Raji (cell line): ENCODE results near the gene ATP5F1C.

Experiments used
- POLR2A ChIP-seq: IDR thresholded peaks from 2 replicates; pipeline ENCODE4 v1.6.1; 2011; ENCODE audit warnings: low read depth, low read length, control low read depth; ENCODE audit not compliant: insufficient read depth

Gene ATP5F1C

GRCh38 chr10:7818295-7819120, 30.5 kb downstream of the ATP5F1C start, which contains the start of gene TAF3:
Gene TAF3 (plus strand): TSS chr10:7818505. CDS start chr10:7818710, 205 bp downstream.
- TF ChIP-seq POLR2A = peak; percentile 92

DNA sequence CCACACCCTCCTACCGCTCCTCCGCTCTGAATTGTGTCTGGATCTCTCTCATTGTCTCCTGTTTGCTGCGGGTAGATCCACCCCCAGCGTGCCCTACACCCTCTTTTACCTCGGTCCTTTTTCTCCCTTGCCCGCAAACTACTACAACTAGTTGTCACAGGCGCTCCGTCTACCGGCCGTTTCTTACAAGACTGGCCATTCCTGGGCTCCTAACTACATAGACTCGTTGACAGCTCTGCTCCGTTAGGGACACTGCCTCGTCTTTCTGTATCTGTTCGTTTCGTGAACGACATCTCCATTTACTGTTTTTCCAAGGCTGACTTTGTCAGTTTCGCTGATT, 31.1 kb downstream of the ATP5F1C start:
- TF ChIP-seq POLR2A = no peak

DNA sequence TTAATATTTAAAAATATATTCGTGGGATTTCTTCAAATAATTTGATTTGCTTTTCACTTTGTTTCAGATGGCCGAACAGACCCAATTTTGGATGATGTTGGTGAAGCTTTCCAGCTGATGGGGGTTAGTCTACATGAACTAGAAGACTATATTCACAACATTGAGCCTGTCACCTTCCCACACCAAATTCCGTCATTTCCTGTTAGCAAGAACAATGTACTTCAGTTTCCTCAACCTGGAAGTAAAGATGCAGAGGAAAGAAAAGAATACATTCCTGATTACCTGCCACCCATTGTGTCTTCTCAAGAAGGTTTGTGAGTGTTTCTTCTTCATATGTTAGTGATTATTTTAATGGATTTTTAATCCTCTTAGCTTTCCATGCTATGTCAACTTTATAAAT, 36.3 kb downstream of the ATP5F1C start:
- TF ChIP-seq POLR2A = no peak

GRCh38 chr10:7826971-7827370, 39.0 kb downstream of the ATP5F1C start:
- no peak for TF ChIP-seq POLR2A

- no peak for TF ChIP-seq POLR2A
These were observed 41.4 kb downstream of the ATP5F1C start for GRCh38 chr10:7829289-7829834.

DNA sequence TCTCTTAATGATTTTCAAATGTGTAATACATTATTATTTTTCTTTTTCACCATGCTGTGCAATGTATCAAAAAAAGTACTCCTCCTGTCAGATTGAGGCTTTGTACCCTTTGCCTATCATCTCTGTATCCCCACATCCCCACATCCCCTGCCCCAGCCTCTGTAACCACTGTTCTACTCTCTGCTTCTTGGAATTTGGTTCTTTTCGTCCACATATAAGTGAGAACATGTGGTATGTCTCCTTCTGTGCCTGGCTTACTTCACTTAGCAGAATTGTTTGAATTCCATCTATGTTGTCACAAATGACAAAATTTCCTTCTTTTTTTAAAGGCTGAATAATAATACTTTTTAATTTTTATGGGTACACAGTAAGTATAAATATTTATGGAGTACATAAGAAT, 44.1 kb downstream of the ATP5F1C start:
- TF ChIP-seq POLR2A = no peak

DNA sequence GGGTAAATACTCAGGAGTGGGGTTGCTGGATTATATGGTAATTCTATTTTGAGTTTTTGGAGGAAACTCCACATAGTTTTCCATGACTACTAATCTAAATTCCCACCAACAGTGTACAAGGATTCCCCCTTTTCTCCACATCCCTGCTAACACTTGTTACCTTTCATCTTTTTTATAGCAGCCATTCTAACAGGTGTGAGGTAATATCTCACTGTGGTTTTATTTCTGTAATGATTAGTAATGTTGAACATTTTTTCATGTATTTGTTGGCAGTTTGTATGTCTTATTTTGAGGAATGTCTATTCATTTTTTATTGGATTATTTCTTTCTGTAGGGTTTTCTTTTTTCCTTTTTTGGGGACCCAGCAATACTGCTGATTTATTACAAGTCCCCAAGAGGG, 45.2 kb downstream of the ATP5F1C start:
- no peak for TF ChIP-seq POLR2A

DNA sequence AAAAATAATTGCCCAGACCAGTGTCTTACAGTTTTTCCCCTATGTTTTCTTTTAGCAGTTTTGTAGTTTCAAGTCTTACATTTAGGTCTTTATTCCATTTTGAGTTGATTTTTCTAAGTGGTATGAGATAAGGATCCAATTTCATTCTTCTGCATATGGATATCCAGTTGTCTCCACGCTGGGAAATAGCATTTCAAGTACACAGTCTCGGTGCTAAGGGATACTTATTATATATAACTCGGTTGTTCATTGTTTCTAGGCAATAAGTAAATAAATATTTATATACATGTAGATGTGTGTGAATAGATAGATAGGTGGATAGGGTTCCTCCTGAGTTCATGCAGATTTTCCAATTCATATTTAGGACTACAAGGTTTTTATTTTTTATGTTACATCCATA, 46.3 kb downstream of the ATP5F1C start:
- TF ChIP-seq POLR2A = no peak

DNA sequence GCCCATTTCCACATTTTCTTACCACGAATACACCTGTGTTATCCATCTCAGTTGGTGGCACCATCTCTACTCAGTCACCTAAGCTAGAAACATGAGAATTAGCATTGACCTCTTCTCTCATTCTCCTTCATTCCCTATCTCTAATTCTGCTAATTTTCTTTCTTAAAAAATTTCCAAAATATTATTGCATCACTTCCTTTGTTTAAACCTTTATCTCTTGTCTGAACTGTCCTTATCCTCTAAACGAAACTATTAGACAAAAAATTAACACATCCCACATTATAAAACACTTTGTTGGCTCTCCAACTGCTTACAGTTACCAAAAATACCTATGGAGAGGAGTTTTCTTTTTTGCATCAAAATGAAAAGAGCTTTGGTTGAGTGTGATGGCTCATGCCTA, 48.6 kb downstream of the ATP5F1C start:
- no peak for TF ChIP-seq POLR2A

DNA sequence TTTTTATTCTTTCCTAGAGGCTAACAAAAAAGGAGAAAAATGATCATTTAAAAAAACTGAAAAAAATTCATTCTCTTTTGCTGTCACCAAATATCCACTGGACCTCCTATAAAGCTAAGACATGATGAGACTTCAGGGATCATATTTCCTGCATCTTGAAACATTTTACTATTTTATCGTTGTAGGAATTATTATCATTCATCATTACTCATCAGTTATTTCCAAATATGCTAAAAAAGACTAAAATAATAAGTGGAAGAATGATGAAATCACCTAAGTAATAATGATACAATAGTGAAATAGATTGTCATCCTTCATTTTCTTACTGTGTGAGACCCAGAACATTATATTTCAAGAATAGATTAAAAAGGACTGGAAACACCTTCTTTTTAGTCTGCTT, 58.6 kb downstream of the ATP5F1C start:
- TF ChIP-seq POLR2A = no peak

DNA sequence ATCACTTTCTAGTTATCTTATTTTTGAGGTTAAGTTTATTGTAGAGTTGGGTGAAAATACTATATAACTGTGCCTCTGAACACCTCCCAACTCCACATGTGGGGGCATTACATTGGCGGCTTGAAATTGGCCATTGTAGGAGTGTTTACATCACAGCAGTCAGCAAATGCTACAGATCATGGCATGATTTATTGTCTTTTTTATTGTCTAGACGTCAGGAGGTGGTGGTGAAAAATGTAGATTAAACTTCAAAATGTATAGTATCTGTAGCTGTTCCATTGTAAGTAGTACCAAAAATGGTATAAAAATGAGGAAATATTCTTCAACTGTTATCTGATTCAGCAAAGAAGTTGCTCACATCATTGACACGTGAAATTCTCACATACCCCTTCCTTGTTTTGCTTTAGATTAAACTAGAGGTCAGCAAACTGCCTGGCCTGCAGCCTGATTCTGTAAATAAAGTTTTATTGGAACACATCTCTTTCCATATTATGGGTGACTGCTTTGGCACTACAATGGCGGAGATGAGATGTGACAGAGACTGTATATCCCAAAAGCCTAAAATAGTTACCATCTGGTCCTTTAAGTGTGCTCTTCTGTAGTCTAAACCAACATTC, 65.4 kb downstream of the ATP5F1C start:
- no peak for TF ChIP-seq POLR2A

DNA sequence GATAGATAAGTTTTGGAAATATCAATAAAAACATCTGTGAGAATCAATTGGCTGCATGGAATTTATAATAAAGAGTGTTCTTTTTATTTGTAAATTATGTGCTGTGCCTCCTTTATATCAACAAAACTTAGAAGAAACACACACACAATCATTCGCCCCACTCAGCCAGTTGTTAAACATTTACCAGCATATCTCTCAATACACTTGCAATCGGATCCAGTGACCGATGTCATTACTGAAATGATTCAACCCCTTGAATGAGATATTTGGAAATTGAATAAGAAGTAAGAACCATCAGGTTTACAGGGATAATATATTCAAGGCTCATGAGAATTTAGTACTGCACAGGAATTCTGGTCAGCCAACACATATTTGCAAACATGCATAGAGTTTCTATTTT, 65.9 kb downstream of the ATP5F1C start:
- no peak for TF ChIP-seq POLR2A

DNA sequence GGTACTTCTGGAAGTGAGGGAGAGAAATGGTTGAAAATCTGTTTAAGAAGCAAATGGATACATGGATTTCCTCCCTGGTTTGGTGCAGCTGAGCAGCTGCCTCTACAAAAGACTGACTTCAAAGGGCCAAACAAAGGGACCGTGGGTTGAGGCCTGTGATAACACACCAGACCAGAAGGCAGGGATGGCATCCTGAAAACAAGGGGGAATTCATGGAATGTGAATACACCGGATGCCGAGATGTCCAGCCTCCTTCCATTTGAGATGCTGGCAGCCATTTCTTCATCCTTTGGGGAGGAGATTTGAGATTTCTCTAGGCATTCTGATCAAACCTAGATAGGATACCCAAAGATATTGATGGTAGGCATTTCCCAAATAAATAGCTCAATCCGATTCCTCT, 67.2 kb downstream of the ATP5F1C start:
- TF ChIP-seq POLR2A = no peak

- no peak for TF ChIP-seq POLR2A
These were observed 68.7 kb downstream of the ATP5F1C start for GRCh38 chr10:7856678-7857077.

DNA sequence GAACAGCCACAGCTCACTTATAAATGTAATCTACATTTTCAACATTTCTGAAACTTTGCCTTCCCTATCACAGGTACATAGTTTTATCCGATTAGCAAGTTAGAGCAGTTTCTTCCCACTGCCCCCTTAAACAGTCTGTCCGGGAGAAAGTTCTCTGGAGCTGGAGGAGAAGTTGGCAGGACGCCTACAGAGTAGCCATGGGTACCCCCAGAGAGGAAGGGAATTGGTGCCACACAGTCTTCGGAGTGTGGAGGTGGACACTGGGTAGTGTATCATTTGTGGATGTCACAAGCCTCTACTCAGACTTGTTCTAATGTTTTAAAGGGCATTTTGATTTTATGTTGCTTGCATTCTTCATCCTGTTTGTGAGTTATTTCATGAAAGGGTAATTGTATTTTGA, 69.3 kb downstream of the ATP5F1C start:
- no peak for TF ChIP-seq POLR2A
